GM23338 (cell line): ENCODE results near the gene TRIM42. TPM values are rescaled to one million over a fixed set of nuclear protein-coding genes. Genes with fewer than 3 reads are reported as not detected.

Source experiments
- ATAC-seq: fragments of 200-7000 bp; cut with Tn5 transposase; 3 replicates; pipeline ENCODE4 v1.9.1; 2020
- DNase-seq: peaks from one replicate; pipeline ENCODE4 v3.0.0-alpha.2; 2015; ENCODE audit warnings: low spot score
- H2AFZ ChIP-seq: fragments of 200-600 bp; sonication (generic); 2 replicates; pipeline ENCODE4 v1.8.0; 2016; ENCODE audit warnings: antibody characterized with exemption, mild to moderate bottlenecking, moderate library complexity
- H3F3A ChIP-seq: fragments of 200-600 bp; sonication (generic); replicated peaks from 2 replicates; pipeline ENCODE4 v1.8.0; 2017; ENCODE audit warnings: antibody characterized with exemption, mixed run types, low read depth
- H3K27ac ChIP-seq: fragments of 200-600 bp; sonication (generic); 2 replicates; pipeline ENCODE4 v1.6.1; 2016; ENCODE audit warnings: low read depth
- H3K27me3 ChIP-seq: fragments of 200-600 bp; sonication (generic); 2 replicates; pipeline ENCODE4 v1.8.0; 2016; ENCODE audit warnings: mild to moderate bottlenecking, mixed run types, moderate library complexity; ENCODE audit not compliant: insufficient read depth
- H3K36me3 ChIP-seq: fragments of 200-600 bp; sonication (generic); 2 replicates; pipeline ENCODE4 v1.8.0; 2016; ENCODE audit warnings: mild to moderate bottlenecking; ENCODE audit not compliant: insufficient read depth
- H3K4me1 ChIP-seq: fragments of 200-600 bp; sonication (generic); 2 replicates; pipeline ENCODE4 v1.8.0; 2016; ENCODE audit warnings: mild to moderate bottlenecking, moderate library complexity; ENCODE audit not compliant: insufficient read depth
- H3K4me2 ChIP-seq: fragments of 200-600 bp; sonication (generic); 2 replicates; pipeline ENCODE4 v1.7.1; 2017; ENCODE audit warnings: mixed run types
- H3K4me3 ChIP-seq: fragments of 200-600 bp; sonication (generic); 2 replicates; pipeline ENCODE4 v1.6.1; 2016; ENCODE audit warnings: mixed run types
- H3K79me2 ChIP-seq: fragments of 200-600 bp; sonication (generic); replicated peaks from 2 replicates; pipeline ENCODE4 v1.8.0; 2017; ENCODE audit warnings: mild to moderate bottlenecking; ENCODE audit not compliant: insufficient read depth
- H3K9me2 ChIP-seq: fragments of 200-600 bp; sonication (generic); 2 replicates; pipeline ENCODE4 v1.8.0; 2017; ENCODE audit not compliant: insufficient read depth
- H4K20me1 ChIP-seq: fragments of 200-600 bp; sonication (generic); replicated peaks from 2 replicates; pipeline ENCODE4 v1.8.0; 2017; ENCODE audit warnings: mild to moderate bottlenecking; ENCODE audit not compliant: insufficient read depth
- H3K27ac Mint-ChIP-seq: 2 replicates; pipeline ENCODE4 v1.8.0; 2020; ENCODE audit warnings: inconsistent platforms, mild to moderate bottlenecking, moderate library complexity, mixed read lengths
- H3K27me3 Mint-ChIP-seq: 3 replicates; pipeline ENCODE4 v1.8.0; 2022; ENCODE audit warnings: low read depth, mild to moderate bottlenecking, moderate library complexity, mixed read lengths, inconsistent platforms; ENCODE audit not compliant: insufficient read depth, poor library complexity
- H3K36me3 Mint-ChIP-seq: 3 replicates; pipeline ENCODE4 v1.8.0; 2021; ENCODE audit warnings: low read depth, mild to moderate bottlenecking, inconsistent platforms, moderate library complexity, mixed read lengths
- H3K4me1 Mint-ChIP-seq: 3 replicates; pipeline ENCODE4 v1.8.0; 2020; ENCODE audit warnings: mild to moderate bottlenecking, inconsistent platforms, mixed read lengths
- H3K4me3 Mint-ChIP-seq: 3 replicates; pipeline ENCODE4 v1.8.0; 2021; ENCODE audit warnings: moderate library complexity, mild to moderate bottlenecking, inconsistent platforms, mixed read lengths
- H3K9me3 Mint-ChIP-seq: 3 replicates; pipeline ENCODE4 v1.8.0; 2020; ENCODE audit warnings: moderate library complexity, mild to moderate bottlenecking, inconsistent platforms, mixed read lengths
- CREB1 ChIP-seq: fragments of 250-450 bp; sonication (Bioruptor Pico); IDR thresholded peaks from 2 replicates; pipeline ENCODE4 v1.5.0; 2020; ENCODE audit warnings: low read depth, mild to moderate bottlenecking, moderate library complexity
- EZH2 ChIP-seq: fragments of 200-600 bp; sonication (generic); IDR thresholded peaks from one replicate; pipeline ENCODE4 v1.8.0; 2017; ENCODE audit warnings: antibody characterized with exemption, mild to moderate bottlenecking, low read depth; ENCODE audit not compliant: unreplicated experiment
- EZH2phosphoT487 ChIP-seq: fragments of 200-600 bp; sonication (generic); IDR thresholded peaks from one replicate; pipeline ENCODE4 v1.8.1; 2018; ENCODE audit warnings: antibody characterized with exemption; ENCODE audit not compliant: unreplicated experiment
- JUNB ChIP-seq: IDR thresholded peaks from one replicate; pipeline ENCODE4 v1.6.1; 2016; ENCODE audit warnings: antibody characterized with exemption; ENCODE audit not compliant: unreplicated experiment
- NANOG ChIP-seq: IDR thresholded peaks from 2 replicates; pipeline ENCODE4 v1.6.1; 2016; ENCODE audit warnings: antibody characterized with exemption, borderline replicate concordance
- POLR2AphosphoS5 ChIP-seq: IDR thresholded peaks from 2 replicates; pipeline ENCODE4 v1.6.1; 2016; ENCODE audit warnings: antibody characterized with exemption, low read depth
- STAT1 ChIP-seq: IDR thresholded peaks from one replicate; pipeline ENCODE4 v1.6.1; 2016; ENCODE audit warnings: antibody characterized with exemption; ENCODE audit not compliant: unreplicated experiment
- ZNF114 ChIP-seq: fragments of 250-450 bp; sonication (Bioruptor Pico); IDR thresholded peaks from 2 replicates; pipeline ENCODE4 v1.5.0; 2020; ENCODE audit warnings: mild to moderate bottlenecking, moderate library complexity
- polyA plus RNA-seq: library from polyadenylated mRNA; unstranded; fragments of >200 nt; fragmentation: Nextera tagmentation; extraction: Ambion mirVana; gene quantifications from 2 replicates; pipeline ENCODE4 v1.2.1, GENCODE V29; 2016
- total RNA-seq: library from RNA; depleted of rRNA; stranded (reverse); fragments of >200 nt; shearing (Covaris generic); gene quantifications from 2 replicates; pipeline ENCODE4 v1.2.3, GENCODE V29; 2014
- TF ChIP-seq, protein P1 (sequence below): IDR thresholded peaks from one replicate; pipeline ENCODE4 v1.6.1; 2018; ENCODE audit warnings: antibody characterized with exemption; ENCODE audit not compliant: unreplicated experiment
- TF ChIP-seq, protein P2 (sequence below): IDR thresholded peaks from 2 replicates; pipeline ENCODE4 v1.6.1; 2016; ENCODE audit warnings: antibody characterized with exemption
- TF ChIP-seq, protein P3 (sequence below), 2 experiments: fragments of 200-600 bp in 1 of 2; sonication (generic) in 1 of 2; conservative IDR thresholded peaks; 2 replicates each; pipeline versions ENCODE4 v1.5.1 to v1.6.1; 2016 to 2017; ENCODE audit warnings: antibody characterized with exemption in 2 of 2, low read depth in 2 of 2, mild to moderate bottlenecking in 2 of 2, moderate library complexity in 1 of 2

The TRIM42 gene
- total and polyA plus RNA-seq, 2 experiments from 2014 or later = not detected

GRCh38 chr3:140704733-140705132, 26.9 kb downstream of the TRIM42 start (continued):
- TF ChIP-seq, protein P1, sequence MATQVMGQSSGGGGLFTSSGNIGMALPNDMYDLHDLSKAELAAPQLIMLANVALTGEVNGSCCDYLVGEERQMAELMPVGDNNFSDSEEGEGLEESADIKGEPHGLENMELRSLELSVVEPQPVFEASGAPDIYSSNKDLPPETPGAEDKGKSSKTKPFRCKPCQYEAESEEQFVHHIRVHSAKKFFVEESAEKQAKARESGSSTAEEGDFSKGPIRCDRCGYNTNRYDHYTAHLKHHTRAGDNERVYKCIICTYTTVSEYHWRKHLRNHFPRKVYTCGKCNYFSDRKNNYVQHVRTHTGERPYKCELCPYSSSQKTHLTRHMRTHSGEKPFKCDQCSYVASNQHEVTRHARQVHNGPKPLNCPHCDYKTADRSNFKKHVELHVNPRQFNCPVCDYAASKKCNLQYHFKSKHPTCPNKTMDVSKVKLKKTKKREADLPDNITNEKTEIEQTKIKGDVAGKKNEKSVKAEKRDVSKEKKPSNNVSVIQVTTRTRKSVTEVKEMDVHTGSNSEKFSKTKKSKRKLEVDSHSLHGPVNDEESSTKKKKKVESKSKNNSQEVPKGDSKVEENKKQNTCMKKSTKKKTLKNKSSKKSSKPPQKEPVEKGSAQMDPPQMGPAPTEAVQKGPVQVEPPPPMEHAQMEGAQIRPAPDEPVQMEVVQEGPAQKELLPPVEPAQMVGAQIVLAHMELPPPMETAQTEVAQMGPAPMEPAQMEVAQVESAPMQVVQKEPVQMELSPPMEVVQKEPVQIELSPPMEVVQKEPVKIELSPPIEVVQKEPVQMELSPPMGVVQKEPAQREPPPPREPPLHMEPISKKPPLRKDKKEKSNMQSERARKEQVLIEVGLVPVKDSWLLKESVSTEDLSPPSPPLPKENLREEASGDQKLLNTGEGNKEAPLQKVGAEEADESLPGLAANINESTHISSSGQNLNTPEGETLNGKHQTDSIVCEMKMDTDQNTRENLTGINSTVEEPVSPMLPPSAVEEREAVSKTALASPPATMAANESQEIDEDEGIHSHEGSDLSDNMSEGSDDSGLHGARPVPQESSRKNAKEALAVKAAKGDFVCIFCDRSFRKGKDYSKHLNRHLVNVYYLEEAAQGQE = no peak
- TF ChIP-seq NANOG (no peak), POLR2AphosphoS5 (no peak), JUNB (no peak), ZNF114 (CRISPR knock-in tag) (no peak), EZH2phosphoT487 (no peak)

DNA sequence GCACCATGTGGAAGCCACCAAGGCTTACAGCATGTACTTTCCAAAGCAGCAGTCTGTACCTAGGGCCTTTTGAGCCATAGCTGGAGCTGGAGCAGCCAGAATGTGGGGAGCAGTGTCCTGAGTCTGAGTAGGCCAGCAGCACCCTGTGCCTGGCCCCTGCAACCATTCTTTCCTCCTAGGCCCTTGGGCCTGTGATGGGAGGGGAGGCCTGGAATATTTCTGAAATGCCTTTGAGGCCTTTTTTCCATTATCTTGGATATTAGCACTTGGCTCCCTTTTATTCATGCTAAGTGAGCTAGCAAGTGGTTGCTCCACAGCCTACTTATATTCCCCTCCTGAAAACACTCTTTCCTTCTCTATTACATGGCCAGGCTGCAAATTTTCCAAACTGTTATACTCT, 28.1 kb downstream of the TRIM42 start:
- Mint-ChIP-seq H3K4me3 (no peak overlapping the region), H3K36me3 (peaks cover 7% of the 10 kb centered on the region), H3K9me3 (peaks cover 27% of the 10 kb centered on the region), H3K27me3 (no peaks in the 10 kb centered on the region), H3K27ac (no peak overlapping the region), H3K4me1 (no peaks in the 10 kb centered on the region)
- H3K9me2 ChIP-seq = no peaks in the 10 kb centered on the region
- H3K79me2 ChIP-seq = no peaks in the 10 kb centered on the region
- no peak overlapping the region for H2AFZ ChIP-seq
- no peak for DNase-seq
- H4K20me1 ChIP-seq = no peaks in the 10 kb centered on the region
- H3K4me3 ChIP-seq = no peak overlapping the region
- no peak for ATAC-seq
- no peaks in the 10 kb centered on the region for H3K4me1 ChIP-seq
- no peak overlapping the region for H3K4me2 ChIP-seq
- no peaks in the 10 kb centered on the region for H3F3A ChIP-seq
- no peaks in the 10 kb centered on the region for H3K27me3 ChIP-seq
- no peak overlapping the region for H3K27ac ChIP-seq
- H3K36me3 ChIP-seq = no peaks in the 10 kb centered on the region
- TF ChIP-seq EZH2phosphoT487 (no peak), JUNB (no peak), POLR2AphosphoS5 (no peak), EZH2 (no peak), ZNF114 (CRISPR knock-in tag) (no peak), STAT1 (no peak), CREB1 (CRISPR knock-in tag) (no peak), NANOG (no peak)
- TF ChIP-seq, protein P2, sequence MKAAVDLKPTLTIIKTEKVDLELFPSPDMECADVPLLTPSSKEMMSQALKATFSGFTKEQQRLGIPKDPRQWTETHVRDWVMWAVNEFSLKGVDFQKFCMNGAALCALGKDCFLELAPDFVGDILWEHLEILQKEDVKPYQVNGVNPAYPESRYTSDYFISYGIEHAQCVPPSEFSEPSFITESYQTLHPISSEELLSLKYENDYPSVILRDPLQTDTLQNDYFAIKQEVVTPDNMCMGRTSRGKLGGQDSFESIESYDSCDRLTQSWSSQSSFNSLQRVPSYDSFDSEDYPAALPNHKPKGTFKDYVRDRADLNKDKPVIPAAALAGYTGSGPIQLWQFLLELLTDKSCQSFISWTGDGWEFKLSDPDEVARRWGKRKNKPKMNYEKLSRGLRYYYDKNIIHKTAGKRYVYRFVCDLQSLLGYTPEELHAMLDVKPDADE = no peak
- TF ChIP-seq, protein P1 = no peak
- TF ChIP-seq, protein P3, sequence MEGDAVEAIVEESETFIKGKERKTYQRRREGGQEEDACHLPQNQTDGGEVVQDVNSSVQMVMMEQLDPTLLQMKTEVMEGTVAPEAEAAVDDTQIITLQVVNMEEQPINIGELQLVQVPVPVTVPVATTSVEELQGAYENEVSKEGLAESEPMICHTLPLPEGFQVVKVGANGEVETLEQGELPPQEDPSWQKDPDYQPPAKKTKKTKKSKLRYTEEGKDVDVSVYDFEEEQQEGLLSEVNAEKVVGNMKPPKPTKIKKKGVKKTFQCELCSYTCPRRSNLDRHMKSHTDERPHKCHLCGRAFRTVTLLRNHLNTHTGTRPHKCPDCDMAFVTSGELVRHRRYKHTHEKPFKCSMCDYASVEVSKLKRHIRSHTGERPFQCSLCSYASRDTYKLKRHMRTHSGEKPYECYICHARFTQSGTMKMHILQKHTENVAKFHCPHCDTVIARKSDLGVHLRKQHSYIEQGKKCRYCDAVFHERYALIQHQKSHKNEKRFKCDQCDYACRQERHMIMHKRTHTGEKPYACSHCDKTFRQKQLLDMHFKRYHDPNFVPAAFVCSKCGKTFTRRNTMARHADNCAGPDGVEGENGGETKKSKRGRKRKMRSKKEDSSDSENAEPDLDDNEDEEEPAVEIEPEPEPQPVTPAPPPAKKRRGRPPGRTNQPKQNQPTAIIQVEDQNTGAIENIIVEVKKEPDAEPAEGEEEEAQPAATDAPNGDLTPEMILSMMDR (conservative IDR thresholded peaks at IDR 0.05; ENCODE audit: low read depth in 2 of 2) = no peak
